Epithelial cell of proximal tubule (primary cell): ENCODE measurements around the gene CDC42BPA. TPM values are rescaled to one million over a fixed set of nuclear protein-coding genes. Genes with fewer than 3 reads are reported as not detected.

Experiments
- DNase-seq: peaks from one replicate; pipeline ENCODE4 v3.0.0-alpha.2; 2011; ENCODE audit warnings: low read depth
- H3K4me3 ChIP-seq: 2 replicates; pipeline ENCODE4 v1.5.1; 2011; ENCODE audit warnings: low read depth, mild to moderate bottlenecking, low read length
- total RNA-seq: library from RNA; depleted of rRNA; stranded (reverse); fragments of >200 nt; gene quantifications from 2 replicates; pipeline ENCODE4 v1.2.3, GENCODE V29; 2015
- TF ChIP-seq, protein P1 (sequence below): conservative IDR thresholded peaks from 2 replicates; pipeline ENCODE4 v1.5.1; 2012; ENCODE audit warnings: low read depth, mild to moderate bottlenecking, low read length

The CDC42BPA gene
- total RNA-seq, 1 donor from 2014 or later, result 15.6 TPM

DNA sequence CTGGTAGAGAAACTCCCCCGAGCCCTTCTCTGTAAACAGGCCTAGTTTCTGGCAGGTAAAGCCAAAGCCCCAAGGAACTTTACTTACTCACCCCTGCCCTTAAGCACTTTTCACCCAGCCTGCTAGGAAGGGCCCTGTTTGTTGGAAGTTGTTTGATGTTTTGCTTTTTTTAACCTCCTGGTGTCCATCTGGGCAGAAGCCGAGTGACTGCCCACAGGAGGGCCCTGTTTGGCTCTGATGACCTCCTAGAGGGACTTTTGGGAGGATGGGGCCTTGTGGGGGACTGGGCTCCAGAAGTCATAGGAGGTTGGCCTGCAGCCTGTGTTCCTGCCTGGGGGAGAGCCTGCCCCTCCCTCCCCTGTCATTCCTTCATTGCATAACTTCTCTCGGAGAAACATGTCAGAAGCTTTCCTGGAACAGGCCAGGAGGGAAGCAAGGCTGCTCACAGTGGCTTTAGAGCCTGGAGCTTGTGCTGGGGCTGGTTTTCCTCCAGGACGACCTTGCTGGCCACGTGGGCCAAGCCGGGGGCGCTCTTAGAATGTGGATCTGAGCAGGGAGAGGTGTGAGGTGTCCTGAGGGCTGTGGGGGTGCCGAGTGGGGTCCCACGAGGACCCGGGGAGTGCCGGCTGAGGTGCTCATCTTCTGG lies 344.3 kb downstream of the CDC42BPA start:
- no peak for DNase-seq
- no peak overlapping the region for H3K4me3 ChIP-seq
- TF ChIP-seq, protein P1, sequence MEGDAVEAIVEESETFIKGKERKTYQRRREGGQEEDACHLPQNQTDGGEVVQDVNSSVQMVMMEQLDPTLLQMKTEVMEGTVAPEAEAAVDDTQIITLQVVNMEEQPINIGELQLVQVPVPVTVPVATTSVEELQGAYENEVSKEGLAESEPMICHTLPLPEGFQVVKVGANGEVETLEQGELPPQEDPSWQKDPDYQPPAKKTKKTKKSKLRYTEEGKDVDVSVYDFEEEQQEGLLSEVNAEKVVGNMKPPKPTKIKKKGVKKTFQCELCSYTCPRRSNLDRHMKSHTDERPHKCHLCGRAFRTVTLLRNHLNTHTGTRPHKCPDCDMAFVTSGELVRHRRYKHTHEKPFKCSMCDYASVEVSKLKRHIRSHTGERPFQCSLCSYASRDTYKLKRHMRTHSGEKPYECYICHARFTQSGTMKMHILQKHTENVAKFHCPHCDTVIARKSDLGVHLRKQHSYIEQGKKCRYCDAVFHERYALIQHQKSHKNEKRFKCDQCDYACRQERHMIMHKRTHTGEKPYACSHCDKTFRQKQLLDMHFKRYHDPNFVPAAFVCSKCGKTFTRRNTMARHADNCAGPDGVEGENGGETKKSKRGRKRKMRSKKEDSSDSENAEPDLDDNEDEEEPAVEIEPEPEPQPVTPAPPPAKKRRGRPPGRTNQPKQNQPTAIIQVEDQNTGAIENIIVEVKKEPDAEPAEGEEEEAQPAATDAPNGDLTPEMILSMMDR, result peak; percentile 20

DNA sequence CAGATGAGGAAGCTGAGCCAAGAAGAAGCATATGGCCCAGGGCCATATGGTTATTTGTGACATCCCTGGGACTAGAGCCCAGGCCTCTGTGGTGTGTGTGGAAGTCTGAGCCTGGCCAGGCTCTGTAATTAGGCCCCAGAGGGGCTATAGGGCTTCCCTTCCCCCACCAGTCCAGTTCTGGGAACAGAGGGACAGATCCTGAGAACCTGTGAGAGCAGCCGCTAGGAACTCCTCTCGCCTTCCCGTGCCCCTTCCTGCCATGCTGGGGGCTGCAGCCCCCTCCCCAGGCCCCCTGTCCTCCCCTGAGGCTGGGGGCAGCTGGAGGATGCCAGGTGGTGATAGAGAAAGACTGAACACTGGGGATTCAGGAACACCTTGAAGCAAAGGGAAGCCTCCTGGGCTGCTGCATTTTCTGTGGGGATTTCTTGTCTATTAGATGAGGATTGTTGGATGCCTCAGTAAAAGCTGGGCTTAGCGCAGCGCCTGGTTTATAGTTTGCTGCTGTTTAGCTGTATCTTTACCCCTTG lies 344.9 kb downstream of the CDC42BPA start:
- TF ChIP-seq, protein P1, result no peak
- no peak for DNase-seq
- H3K4me3 ChIP-seq, result no peak overlapping the region

DNA sequence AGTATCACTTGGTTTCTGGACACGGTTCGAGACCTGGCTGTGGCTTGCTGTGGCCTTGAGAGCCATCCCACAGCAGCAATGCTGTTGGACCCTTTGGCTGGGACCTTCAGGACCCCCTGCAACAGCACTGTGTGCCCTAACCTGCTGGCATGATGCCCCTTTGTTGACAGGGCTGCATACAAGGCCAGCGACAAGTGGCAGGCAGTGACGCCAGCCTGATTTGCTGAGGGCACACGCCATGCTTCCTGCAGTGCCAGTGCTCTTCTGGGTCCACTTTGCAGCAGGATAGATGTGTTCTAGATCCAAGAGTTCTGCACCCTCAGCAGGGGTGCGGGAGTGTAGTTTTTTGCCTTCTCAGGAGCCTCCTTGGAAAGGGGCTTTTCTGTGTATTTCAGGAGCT lies 345.4 kb downstream of the CDC42BPA start:
- no peak for DNase-seq
- TF ChIP-seq, protein P1, result no peak
- H3K4me3 ChIP-seq, result no peak overlapping the region

DNA sequence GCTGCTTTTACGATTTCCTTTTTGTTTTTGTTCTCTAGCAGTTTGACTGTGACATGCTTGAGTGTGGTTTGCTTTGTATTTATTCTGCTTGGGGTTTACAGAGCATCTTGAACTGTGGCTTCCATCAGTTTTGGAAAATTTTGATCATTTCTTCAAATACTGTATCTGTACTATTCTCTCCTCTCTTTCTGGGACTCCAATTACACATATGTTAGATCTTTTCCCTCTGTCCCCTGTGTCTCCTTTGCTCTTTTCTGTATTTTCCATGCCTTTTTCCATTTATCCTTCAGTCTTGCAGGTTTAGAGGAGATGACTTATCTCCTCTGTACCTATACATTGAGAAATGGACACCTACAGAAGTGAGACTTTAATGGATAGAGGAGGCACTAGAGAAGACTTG lies 346.5 kb downstream of the CDC42BPA start:
- TF ChIP-seq, protein P1, result no peak
- no peak for DNase-seq
- H3K4me3 ChIP-seq, result no peak overlapping the region

DNA sequence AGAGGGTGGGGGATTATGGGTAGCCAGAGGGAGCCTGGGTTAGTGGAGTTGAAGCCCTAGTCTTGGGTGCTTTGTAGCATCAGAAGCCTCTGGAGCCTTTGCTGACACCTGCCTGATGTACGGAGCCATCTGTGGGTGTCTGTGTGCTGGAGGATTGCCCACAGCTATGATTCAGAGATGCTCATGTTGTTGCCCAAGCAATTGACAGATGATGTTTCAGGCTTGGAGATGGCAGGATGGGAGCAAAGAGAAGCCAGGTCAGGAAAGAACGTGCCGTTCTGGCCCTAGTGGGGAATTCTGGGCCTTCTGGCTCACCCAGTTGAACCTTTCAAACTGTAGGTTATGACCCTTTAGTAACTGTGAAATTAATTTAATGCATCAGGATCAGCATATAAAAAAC lies 350.6 kb downstream of the CDC42BPA start:
- TF ChIP-seq, protein P1, result no peak
- no peak for DNase-seq

DNA sequence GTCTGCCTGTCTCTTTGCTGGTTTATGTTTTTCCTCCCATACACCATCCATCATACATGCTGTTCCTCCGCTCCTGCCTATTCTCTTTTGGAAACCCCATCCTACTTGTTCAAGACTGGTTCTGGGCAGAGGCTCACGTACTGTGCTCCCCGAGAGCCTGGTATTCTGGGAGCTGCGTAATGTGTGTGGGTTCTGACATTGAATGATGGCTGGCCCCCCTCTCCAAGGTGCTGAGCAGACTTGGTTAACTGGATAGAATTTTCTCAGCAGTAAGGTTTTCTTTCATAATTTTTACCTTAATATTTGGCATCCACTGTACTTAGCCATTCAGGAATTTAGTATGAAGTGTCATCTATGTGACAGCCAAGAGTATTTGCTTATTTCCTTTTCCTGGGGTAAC lies 351.6 kb downstream of the CDC42BPA start:
- TF ChIP-seq, protein P1, result no peak
- H3K4me3 ChIP-seq, result no peak overlapping the region
- DNase-seq, result no peak

More for the DNA sequence above, 350.6 kb downstream of the CDC42BPA start:
- H3K4me3 ChIP-seq, result no peak overlapping the region
